Measurements from ENCODE around the gene RASGRF1.
A peak's percentile ranks its signal among the peaks of the same experiment; 100 is the strongest.

GRCh38 chr15:78979456-78980320 lies 110.9 kb downstream of the RASGRF1 start:
- TF ChIP-seq CTCF (IDR thresholded peaks at IDR 0.05), result peak in 2 of 3 experiments; percentile 58 to 66
- TF ChIP-seq POLR2AphosphoS5 (IDR thresholded peaks at IDR 0.05; ENCODE audit: insufficient read depth in 1 of 2, low read depth in 1 of 2), result peak; percentile 34 to 45
